DOHH2 (cell line): ENCODE measurements around the gene RRAGD.

Source experiments
- H3F3A ChIP-seq: fragments of 200-600 bp; sonication (generic), shearing (Covaris generic); 2 replicates; pipeline ENCODE4 v1.6.0; 2016; ENCODE audit warnings: antibody characterized with exemption, mild to moderate bottlenecking; ENCODE audit not compliant: control insufficient read depth, insufficient read depth
- H3K27ac ChIP-seq: fragments of 200-600 bp; sonication (generic); 2 replicates; pipeline ENCODE4 v1.5.1; 2014; ENCODE audit warnings: low read depth, mild to moderate bottlenecking, low read length, moderate library complexity
- H3K27me3 ChIP-seq: fragments of 200-600 bp; sonication (generic); 2 replicates; pipeline ENCODE4 v1.6.1; 2014; ENCODE audit warnings: mild to moderate bottlenecking, low read length, mixed read lengths; ENCODE audit not compliant: control insufficient read depth
- H3K36me3 ChIP-seq: fragments of 200-600 bp; sonication (generic); 2 replicates; pipeline ENCODE4 v1.6.1; 2014; ENCODE audit warnings: mild to moderate bottlenecking, low read length, moderate library complexity, mixed read lengths; ENCODE audit not compliant: control insufficient read depth
- H3K4me1 ChIP-seq: fragments of 200-600 bp; sonication (generic); 2 replicates; pipeline ENCODE4 v1.6.1; 2014; ENCODE audit warnings: mild to moderate bottlenecking, low read length, mixed read lengths; ENCODE audit not compliant: control insufficient read depth
- H3K4me2 ChIP-seq: fragments of 200-600 bp; sonication (generic); 2 replicates; pipeline ENCODE4 v1.6.0; 2014; ENCODE audit warnings: mild to moderate bottlenecking, low read length, moderate library complexity
- H3K4me3 ChIP-seq: fragments of 200-600 bp; sonication (generic); 2 replicates; pipeline ENCODE4 v1.5.1; 2014; ENCODE audit warnings: mild to moderate bottlenecking, low read length, mixed read lengths
- H3K79me2 ChIP-seq: fragments of 200-600 bp; sonication (generic); 2 replicates; pipeline ENCODE4 v1.6.1; 2014; ENCODE audit warnings: mild to moderate bottlenecking, low read length, mixed read lengths; ENCODE audit not compliant: control insufficient read depth
- H3K9me2 ChIP-seq: fragments of 200-600 bp; sonication (generic); replicated peaks from 2 replicates; pipeline ENCODE4 v1.6.1; 2014; ENCODE audit warnings: mild to moderate bottlenecking, low read length, mixed read lengths; ENCODE audit not compliant: control insufficient read depth
- H3K9me3 ChIP-seq: fragments of 200-600 bp; sonication (generic); 2 replicates; pipeline ENCODE4 v1.6.1; 2014; ENCODE audit warnings: antibody characterized with exemption, low read length, mixed read lengths; ENCODE audit not compliant: control insufficient read depth, insufficient read depth
- H4K20me1 ChIP-seq: fragments of 200-600 bp; sonication (generic); 2 replicates; pipeline ENCODE4 v1.6.0; 2014; ENCODE audit warnings: low read depth, mild to moderate bottlenecking, antibody characterized with exemption, low read length, moderate library complexity; ENCODE audit not compliant: control insufficient read depth, insufficient read depth
- CTCF ChIP-seq: fragments of 200-600 bp; sonication (generic); IDR thresholded peaks from one replicate; pipeline ENCODE4 v1.5.1; 2014; ENCODE audit warnings: antibody characterized with exemption, mild to moderate bottlenecking, low read depth, low read length; ENCODE audit not compliant: poor library complexity, severe bottlenecking
- EZH2phosphoT487 ChIP-seq: fragments of 200-600 bp; sonication (generic); IDR thresholded peaks from 2 replicates; pipeline ENCODE4 v1.6.1; 2017; ENCODE audit warnings: borderline replicate concordance, mild to moderate bottlenecking, antibody characterized with exemption, low read length, moderate library complexity, mixed read lengths

Gene RRAGD

GRCh38 chr6:89410231-89410761 lies 1.8 kb downstream of the RRAGD start:
- H3K4me3 ChIP-seq = peak overlapping the region; percentile 89
- H3K79me2 ChIP-seq = no peaks in the 10 kb centered on the region
- H3K4me2 ChIP-seq = peak overlapping the region; percentile 98
- TF ChIP-seq EZH2phosphoT487 (peak; percentile 78), CTCF (no peak)
- no peak overlapping the region for H3K27ac ChIP-seq
- no peaks in the 10 kb centered on the region for H3K9me2 ChIP-seq
- no peaks in the 10 kb centered on the region for H3K9me3 ChIP-seq
- peaks cover 35% of the 10 kb centered on the region for H3K4me1 ChIP-seq
- H4K20me1 ChIP-seq = no peaks in the 10 kb centered on the region
- H3F3A ChIP-seq = peaks cover 16% of the 10 kb centered on the region
- no peaks in the 10 kb centered on the region for H3K36me3 ChIP-seq
- H3K27me3 ChIP-seq = peaks cover 80% of the 10 kb centered on the region

DNA sequence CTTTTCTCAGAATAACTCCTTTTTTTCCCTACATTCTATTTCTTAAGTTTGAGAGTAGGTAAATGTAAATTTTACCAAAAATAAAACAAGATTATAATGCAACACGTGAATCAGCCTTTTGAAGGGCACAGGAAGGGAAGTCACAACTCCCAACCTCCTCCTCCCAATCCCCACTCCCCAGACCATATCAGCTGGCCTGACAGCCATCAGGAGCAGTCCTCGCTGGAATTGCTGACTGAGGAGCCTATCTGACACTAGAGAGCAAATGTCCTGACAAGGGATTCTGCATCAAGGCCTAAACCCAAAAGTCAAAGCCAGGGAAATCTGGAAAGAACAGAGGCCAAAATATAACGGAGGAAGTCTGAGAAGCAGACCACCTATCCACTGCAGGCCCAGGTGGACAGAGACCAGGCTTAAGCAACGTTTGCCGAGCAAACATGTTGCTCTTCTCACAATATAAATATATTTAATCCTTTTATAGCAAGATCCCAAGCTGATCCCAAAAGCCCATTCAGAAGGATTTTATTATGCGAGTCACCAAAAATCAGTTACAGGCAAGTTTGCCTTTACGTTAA lies 2.5 kb downstream of the RRAGD start:
- H3K4me2 ChIP-seq = peak overlapping the region; percentile 98
- no peak overlapping the region for H3K4me3 ChIP-seq
- H3K9me3 ChIP-seq = no peaks in the 10 kb centered on the region
- peaks cover 35% of the 10 kb centered on the region for H3K4me1 ChIP-seq
- H3K79me2 ChIP-seq = no peaks in the 10 kb centered on the region
- H4K20me1 ChIP-seq = no peaks in the 10 kb centered on the region
- peaks cover 16% of the 10 kb centered on the region for H3F3A ChIP-seq
- no peak overlapping the region for H3K27ac ChIP-seq
- TF ChIP-seq CTCF (no peak), EZH2phosphoT487 (no peak)
- H3K27me3 ChIP-seq = peaks cover 77% of the 10 kb centered on the region
- no peaks in the 10 kb centered on the region for H3K36me3 ChIP-seq
- H3K9me2 ChIP-seq = no peaks in the 10 kb centered on the region

DNA sequence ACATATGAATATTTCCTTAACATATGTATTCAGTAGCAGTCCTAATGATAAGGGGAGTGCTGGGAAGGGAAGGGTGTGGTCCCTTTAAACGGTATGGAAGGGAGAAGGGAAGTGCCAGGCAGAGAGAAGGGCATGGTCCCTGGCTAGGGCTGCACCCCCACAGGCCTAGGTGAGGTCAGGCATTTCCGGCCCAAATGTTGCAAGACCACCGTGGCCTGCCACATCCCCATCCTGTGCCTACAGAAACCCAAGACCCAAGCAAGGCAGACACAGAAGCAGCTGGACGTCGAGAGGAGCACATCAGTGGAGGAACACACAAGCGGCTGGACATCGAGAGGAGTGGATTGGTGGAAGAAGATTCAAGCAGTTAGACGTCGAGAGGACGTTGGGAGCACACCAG lies 5.9 kb downstream of the RRAGD start:
- no peak overlapping the region for H3K4me2 ChIP-seq
- H3K4me3 ChIP-seq = no peak overlapping the region

More for the DNA sequence above, 5.9 kb downstream of the RRAGD start:
- Histone ChIP-seq H3K36me3 (no peaks in the 10 kb centered on the region), H3K9me2 (no peaks in the 10 kb centered on the region), H3K79me2 (no peaks in the 10 kb centered on the region), H3K27me3 (peaks cover 43% of the 10 kb centered on the region), H3F3A (peaks cover 11% of the 10 kb centered on the region), H3K27ac (no peak overlapping the region), H3K9me3 (no peaks in the 10 kb centered on the region), H3K4me1 (peaks cover 25% of the 10 kb centered on the region), H4K20me1 (no peaks in the 10 kb centered on the region)
- TF ChIP-seq CTCF = no peak
- no peak for TF ChIP-seq EZH2phosphoT487
